Colon (tissue), 2 donors: ENCODE results near the gene BTBD1.

ENCODE experiments used
- FAIRE-seq: peaks from 2 replicates; lab custom pipeline; 2012; peaks lifted over from hg19 to GRCh38; lab: Jason Lieb, UNC
- donor health status: control.
- donor health status: control.

BTBD1 gene

GRCh38 chr15:83066734-83067637 lies at the start of gene BTBD1:
BTBD1 (minus strand) TSS chr15:83067252; CDS start chr15:83067151, 101 bp downstream.
- no peak for FAIRE-seq

- no peak for FAIRE-seq
Measured at GRCh38 chr15:83115831-83116565, 48.9 kb upstream of the BTBD1 start.

- no peak for FAIRE-seq
Measured at GRCh38 chr15:83115410-83115809, 48.4 kb upstream of the BTBD1 start.

DNA sequence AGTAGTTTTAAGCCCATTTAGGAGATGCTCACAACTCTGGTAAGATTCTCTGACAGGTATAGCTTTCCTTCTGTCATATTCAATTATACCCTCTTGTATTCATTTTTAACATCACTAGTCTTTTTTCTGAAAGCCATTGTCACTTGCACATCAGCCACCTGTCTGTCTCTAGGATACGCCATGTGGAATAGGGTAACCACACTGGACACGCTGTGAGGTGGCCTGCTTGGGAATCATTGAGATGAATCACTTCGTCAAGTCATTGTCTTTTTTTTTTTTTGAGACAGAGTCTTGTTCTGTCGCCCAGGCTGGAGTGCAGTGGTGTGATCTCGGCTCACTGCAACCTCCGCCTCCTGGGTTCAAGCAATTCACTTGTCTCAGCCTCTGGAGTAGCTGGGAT lies 47.8 kb upstream of the BTBD1 start:
- FAIRE-seq = no peak

GRCh38 chr15:83113881-83114674 lies 47.0 kb upstream of the BTBD1 start:
- no peak for FAIRE-seq

DNA sequence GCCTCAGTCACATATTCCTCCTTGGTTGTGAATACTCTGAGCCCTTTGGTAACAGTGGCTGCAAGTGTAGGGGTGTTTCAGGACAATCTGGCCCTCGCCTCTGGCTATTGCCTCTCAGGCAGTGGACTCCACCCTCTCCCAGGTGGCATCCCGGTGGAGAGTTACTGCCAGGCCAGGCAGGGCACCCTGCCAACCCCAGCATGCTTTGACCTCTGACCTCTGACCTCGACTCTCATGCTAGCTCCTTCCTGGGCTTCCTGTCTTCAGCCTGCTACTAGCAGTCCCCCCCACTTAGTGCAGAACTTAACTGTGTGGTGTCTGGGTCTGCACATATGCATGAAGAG lies 45.9 kb upstream of the BTBD1 start:
- FAIRE-seq = no peak

DNA sequence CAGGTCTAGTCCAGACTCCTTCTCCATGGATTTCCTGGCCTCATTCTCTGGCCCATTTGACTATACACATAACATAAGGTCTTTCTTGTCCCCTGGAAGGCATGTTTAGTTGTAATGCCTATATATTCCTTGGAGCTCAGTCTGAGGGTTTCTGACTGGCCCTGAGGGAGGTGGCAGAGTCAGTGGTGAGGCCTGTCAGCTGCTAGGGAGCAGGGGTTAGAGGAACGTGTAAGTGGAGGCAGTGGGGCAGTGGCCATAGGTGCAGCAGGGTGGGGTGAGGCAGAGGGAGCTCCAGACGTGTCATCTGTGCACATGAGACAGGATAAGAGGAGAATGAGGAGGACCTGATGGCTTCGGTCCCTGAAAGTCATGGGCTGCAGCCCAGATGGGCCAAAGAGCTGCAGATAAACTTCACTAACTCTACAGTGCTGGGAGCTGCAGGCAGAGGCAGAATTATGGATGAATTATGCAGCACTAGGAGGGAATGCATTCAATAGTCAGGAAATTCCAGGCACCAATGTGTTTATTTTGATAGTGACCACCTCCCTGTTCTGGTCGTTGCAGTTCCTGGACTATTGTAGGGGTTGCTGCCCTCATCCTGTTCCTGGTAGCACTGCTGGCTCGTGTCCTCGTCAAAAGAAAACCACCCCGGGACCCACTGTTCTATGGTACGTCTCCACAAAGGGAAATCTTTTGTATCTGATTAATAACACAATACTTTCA lies 45.3 kb upstream of the BTBD1 start:
- FAIRE-seq = no peak

DNA sequence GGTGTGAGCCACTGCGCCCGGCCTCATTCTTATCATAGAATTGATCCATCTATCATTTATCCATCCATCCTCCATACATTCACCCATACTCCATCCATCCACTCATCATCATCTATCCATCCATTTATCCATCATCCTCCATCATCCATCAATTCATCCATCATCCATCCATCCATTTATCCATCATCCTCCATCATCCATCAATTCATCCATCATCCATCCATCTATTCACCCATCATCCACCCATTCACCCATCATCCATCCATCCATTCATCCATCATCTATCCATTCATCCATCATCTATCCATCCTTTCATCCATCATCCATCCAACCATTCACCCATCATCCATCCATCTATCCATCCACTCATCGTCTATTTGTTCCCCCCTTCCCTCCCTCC lies 44.1 kb upstream of the BTBD1 start:
- no peak for FAIRE-seq

DNA sequence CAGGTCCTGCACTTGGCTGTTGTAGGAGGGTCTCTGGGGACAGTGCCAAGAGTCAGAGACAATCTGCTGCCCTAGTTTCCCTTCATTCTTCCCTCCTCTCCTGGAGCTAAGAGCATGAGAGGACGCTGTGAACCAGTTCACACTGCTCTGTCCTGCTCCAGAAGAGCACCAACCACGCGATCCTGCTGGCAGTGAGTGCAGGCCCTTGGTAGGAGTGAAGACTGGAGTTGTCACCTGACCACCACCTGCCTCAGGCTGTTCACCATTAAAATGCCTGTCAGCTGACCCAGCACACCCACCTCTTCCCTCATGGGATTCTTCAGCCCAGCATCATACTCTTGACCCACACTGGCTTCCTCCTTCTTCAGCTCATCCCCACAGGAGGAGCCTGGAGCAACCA lies 43.3 kb upstream of the BTBD1 start:
- FAIRE-seq = no peak

GRCh38 chr15:83109532-83109931 lies 42.5 kb upstream of the BTBD1 start:
- no peak for FAIRE-seq

DNA sequence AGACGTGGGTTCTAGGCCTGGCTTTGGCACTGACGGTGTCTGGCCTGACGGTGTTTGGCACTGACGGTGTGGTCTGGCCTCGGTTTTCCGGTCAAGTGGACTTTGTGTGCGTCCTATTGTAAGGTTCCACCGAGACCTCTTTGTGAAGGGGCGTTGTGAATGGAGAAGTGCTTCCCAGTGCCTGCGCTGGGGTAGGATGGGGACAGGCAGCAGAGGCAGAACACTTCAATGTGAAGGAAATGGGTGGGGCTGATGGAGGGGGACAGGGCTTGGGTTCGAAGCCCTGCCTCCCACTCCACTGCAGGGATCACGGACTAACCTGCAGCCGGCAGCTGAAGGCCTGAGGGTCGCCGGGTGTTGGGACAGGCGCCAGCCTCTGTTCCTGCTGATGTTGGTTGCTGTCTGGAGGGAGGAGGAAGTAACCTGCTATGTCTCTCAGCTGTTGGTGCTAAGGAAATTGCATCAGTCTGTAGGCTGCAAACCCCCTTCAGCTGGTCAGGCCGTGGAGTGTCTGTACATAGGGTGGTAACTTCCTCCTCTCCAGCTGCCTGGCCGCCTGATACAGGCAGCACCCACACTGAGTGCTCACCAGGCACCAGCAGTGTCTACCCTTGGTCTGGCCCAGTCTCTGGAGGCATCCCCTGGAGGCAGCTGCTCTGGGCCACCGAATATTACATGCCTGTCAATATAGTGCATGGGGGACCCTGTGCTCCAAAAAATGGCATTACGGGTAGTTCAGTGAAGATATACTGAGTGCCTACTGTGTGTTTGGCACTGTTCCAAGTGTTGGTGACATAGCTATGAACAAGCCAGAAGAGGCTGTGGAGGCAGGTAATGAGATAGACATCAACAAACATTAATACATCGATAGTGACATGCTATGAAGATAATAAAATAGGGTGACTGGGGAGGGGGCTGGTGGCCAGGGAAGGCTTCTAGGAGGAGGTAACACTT lies 41.5 kb upstream of the BTBD1 start:
- no peak for FAIRE-seq

DNA sequence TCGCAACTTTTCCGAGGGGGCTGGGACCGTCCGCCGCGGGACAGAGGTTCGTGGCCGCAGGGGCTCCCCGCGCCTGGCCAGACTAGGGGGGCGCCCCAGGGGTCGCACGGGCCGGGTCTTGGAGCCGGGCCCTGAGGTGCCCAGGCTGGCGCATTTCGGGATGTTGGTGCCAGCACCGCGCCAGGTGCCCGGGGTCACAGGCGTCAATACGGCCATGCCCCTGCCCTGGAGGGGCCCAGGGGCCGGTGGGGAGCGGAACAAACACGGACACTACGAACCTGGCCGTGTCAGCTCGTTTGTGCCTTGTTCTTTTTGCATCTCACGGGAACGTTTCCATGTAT lies 40.8 kb upstream of the BTBD1 start:
- FAIRE-seq = no peak

- no peak for FAIRE-seq
Measured at GRCh38 chr15:83106994-83107840, 40.2 kb upstream of the BTBD1 start, which contains the start of gene TM6SF1. TM6SF1 (plus strand) TSS chr15:83107645; CDS start chr15:83107681, 36 bp downstream.

DNA sequence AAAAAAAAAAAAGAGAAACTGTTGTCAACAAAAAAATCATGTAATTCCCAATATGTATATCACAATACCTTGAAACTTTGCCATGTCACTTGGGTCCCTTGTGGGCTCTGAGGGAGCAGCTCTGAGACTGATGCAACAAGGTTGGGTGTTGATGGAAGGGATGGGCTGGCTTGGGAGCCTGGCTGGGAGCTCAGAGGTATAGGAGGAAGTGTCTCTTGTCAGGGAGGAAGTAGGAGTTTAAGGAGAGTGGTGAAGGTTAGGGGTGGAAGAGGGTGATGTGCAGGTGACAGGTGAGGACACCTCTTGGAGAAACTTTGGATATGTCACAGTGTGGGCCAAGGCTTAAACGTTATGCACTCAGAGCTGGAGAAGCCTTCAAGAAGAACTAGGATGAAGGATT lies 38.4 kb upstream of the BTBD1 start:
- FAIRE-seq = no peak

GRCh38 chr15:83104141-83104540 lies 37.1 kb upstream of the BTBD1 start:
- no peak for FAIRE-seq

DNA sequence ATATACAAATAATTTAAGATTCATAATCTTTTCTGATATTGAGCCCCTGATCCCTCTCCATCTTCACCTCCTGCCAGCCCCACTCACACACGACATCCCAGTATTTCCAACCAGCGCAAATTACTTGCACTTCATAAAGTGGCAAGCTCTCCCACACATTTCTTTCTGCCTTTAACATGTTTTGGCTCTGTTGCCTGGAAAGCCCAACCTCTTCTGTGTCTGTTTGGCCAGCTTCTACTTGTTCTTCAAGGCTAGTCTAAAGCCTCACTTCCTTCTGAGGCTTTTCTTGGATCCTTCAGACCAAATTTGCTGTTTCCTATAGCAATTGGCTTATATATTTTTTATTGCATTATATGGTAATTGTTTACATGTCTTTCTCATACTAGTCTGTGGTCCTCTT lies 35.3 kb upstream of the BTBD1 start:
- no peak for FAIRE-seq

DNA sequence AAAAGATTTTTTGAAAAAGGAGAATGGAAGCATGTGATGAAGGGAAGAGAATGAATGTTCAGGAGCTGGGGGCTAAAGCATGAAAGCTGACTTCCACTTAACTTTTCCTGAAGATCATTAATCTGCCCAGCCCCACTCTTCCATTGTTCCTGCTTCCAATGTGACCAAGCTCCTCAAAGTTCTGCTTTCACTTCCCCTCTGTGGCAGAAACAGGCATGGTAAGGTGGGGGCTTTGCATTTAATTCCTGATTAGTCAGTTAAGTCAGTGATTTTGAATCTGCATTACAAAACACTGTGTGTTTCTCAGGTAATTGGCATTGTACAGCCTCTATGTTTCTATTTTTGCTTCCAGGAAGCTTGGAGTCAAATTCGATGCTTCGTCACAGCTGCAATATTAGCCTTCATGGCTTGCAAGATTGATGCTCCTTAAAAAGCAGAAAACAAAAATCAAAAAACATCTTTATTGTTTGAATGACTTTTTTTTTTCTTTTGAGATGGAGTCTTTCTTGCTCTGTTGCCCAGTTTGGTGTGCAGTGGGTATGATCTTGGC lies 33.1 kb upstream of the BTBD1 start:
- no peak for FAIRE-seq

- FAIRE-seq = no peak
Measured at GRCh38 chr15:83099290-83099689, 32.2 kb upstream of the BTBD1 start.

GRCh38 chr15:83098079-83098478 lies 31.0 kb upstream of the BTBD1 start:
- no peak for FAIRE-seq

- no peak for FAIRE-seq
Measured at GRCh38 chr15:83094583-83094982, 27.5 kb upstream of the BTBD1 start.
